Measurements from ENCODE around the gene PRR5L. TPM values are rescaled to one million over a fixed set of nuclear protein-coding genes. Genes with fewer than 3 reads are reported as not detected.

The PRR5L gene
- polyA plus RNA-seq, 3 donors, result 13.2 to 19.7 (median 16.2) TPM

GRCh38 chr11:36371181-36371580, 75.1 kb downstream of the PRR5L start:
- DNase-seq (ENCODE audit: extremely low read depth in 1 of 11, low read depth in 9 of 11, low spot score in 4 of 11), result no peak

- no peak for DNase-seq (ENCODE audit: extremely low read depth in 1 of 11, low read depth in 9 of 11, low spot score in 4 of 11)
Observed at GRCh38 chr11:36371590-36371989, 75.5 kb downstream of the PRR5L start.

GRCh38 chr11:36372101-36372771, 76.1 kb downstream of the PRR5L start:
- DNase-seq (ENCODE audit: extremely low read depth in 1 of 11, low read depth in 9 of 11, low spot score in 4 of 11), result no peak

GRCh38 chr11:36373016-36374010, 77.2 kb downstream of the PRR5L start:
- no peak for DNase-seq (ENCODE audit: extremely low read depth in 1 of 11, low read depth in 9 of 11, low spot score in 4 of 11)

GRCh38 chr11:36374726-36375125, 78.6 kb downstream of the PRR5L start:
- DNase-seq (ENCODE audit: extremely low read depth in 1 of 11, low read depth in 9 of 11, low spot score in 4 of 11), result no peak

GRCh38 chr11:36375353-36376008, 79.4 kb downstream of the PRR5L start:
- no peak for DNase-seq (ENCODE audit: extremely low read depth in 1 of 11, low read depth in 9 of 11, low spot score in 4 of 11)

GRCh38 chr11:36376009-36376887, 80.2 kb downstream of the PRR5L start:
- peak in 3 of 11 donors; percentile 20 to 39 (median 35) for DNase-seq (ENCODE audit: extremely low read depth in 1 of 11, low read depth in 9 of 11, low spot score in 4 of 11)

GRCh38 chr11:36376888-36377758, 81.0 kb downstream of the PRR5L start:
- DNase-seq (ENCODE audit: extremely low read depth in 1 of 11, low read depth in 9 of 11, low spot score in 4 of 11), result peak in 3 of 11 donors; percentile 35 to 46 (median 40)

- no peak for DNase-seq (ENCODE audit: extremely low read depth in 1 of 11, low read depth in 9 of 11, low spot score in 4 of 11)
Observed at GRCh38 chr11:36377759-36378564, 81.9 kb downstream of the PRR5L start.

- no peak for DNase-seq (ENCODE audit: extremely low read depth in 1 of 11, low read depth in 9 of 11, low spot score in 4 of 11)
Observed at GRCh38 chr11:36379653-36380052, 83.6 kb downstream of the PRR5L start.

GRCh38 chr11:36380296-36381014, 84.4 kb downstream of the PRR5L start:
- DNase-seq (ENCODE audit: extremely low read depth in 1 of 11, low read depth in 9 of 11, low spot score in 4 of 11), result no peak

GRCh38 chr11:36381015-36381360, 84.9 kb downstream of the PRR5L start:
- DNase-seq (ENCODE audit: extremely low read depth in 1 of 11, low read depth in 9 of 11, low spot score in 4 of 11), result no peak

- no peak for DNase-seq (ENCODE audit: extremely low read depth in 1 of 11, low read depth in 9 of 11, low spot score in 4 of 11)
Observed at GRCh38 chr11:36383195-36383594, 87.1 kb downstream of the PRR5L start.

- no peak for DNase-seq (ENCODE audit: extremely low read depth in 1 of 11, low read depth in 9 of 11, low spot score in 4 of 11)
Observed at GRCh38 chr11:36385121-36385970, 89.3 kb downstream of the PRR5L start.

GRCh38 chr11:36386411-36386810, 90.3 kb downstream of the PRR5L start:
- DNase-seq (ENCODE audit: extremely low read depth in 1 of 11, low read depth in 9 of 11, low spot score in 4 of 11), result no peak

GRCh38 chr11:36388071-36388470, 92.0 kb downstream of the PRR5L start:
- no peak for DNase-seq (ENCODE audit: extremely low read depth in 1 of 11, low read depth in 9 of 11, low spot score in 4 of 11)
